Stimulated activated CD8-positive, alpha-beta memory T cell treated with anti-CD3 and anti-CD28 coated beads, Interleukin-2, amount 100 ng/mL, for 48 hours (primary cell): ENCODE measurements around the gene PPIP5K1.

Source experiments
- DNase-seq, 2 donors: peaks; one replicate each; pipeline ENCODE4 v3.0.0-alpha.2; 2020; ENCODE audit warnings: low read depth in 2 of 2

PPIP5K1 gene

GRCh38 chr15:43488790-43489189 lies 101.2 kb downstream of the PPIP5K1 start:
- DNase-seq, result no peak

- DNase-seq, result no peak
Measured at GRCh38 chr15:43487271-43487895, 102.6 kb downstream of the PPIP5K1 start.

GRCh38 chr15:43484455-43484854 lies 105.6 kb downstream of the PPIP5K1 start:
- DNase-seq, result no peak
